HG03039 (cell line): ENCODE measurements around the gene SSTR4.

ENCODE experiments used
- ATAC-seq: cut with Tn5 transposase; IDR thresholded peaks from one replicate; pipeline ENCODE4 v1.9.1; 2021; ENCODE audit warnings: mild to moderate bottlenecking, moderate library complexity; ENCODE audit not compliant: unreplicated experiment

The SSTR4 gene

DNA sequence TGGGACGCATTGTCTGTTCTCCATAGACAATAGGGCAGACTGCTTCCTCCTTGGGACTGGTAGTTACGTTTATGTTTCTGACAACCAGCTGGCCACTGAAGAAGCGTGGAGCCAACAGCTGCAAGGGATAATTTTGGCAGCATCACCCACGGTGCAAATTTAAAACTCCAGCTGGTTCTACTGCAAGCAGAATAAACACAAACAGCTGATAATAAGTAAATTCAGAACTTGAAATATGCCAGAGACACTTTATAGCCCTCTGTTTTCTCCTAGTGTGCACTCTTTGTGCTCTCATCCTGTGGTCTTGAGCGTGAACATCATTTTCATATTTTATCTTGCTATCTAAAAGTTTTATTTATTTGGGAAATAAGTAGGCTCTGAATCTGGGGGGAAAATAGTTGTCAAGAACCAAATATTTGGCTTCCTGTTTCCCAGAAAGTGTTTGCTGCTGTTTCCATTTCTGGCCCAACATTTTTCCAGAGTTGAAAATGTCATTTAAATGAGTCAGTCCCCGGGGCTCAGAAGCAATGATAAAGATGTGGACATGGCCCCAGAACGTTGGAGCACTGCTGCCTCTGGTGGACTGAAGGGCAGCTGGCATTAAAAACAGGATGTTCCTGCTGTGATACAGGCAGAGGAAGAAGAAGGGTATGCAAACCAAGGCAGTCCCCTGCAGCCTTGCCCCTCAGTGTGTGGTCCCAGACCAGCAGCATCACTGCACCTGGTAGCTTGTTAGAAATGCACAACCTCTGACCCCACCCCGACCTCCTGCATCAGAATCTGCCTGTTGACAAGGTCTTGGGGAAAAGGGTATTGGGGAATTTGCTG, 26.8 kb downstream of the SSTR4 start:
- no peak for ATAC-seq

DNA sequence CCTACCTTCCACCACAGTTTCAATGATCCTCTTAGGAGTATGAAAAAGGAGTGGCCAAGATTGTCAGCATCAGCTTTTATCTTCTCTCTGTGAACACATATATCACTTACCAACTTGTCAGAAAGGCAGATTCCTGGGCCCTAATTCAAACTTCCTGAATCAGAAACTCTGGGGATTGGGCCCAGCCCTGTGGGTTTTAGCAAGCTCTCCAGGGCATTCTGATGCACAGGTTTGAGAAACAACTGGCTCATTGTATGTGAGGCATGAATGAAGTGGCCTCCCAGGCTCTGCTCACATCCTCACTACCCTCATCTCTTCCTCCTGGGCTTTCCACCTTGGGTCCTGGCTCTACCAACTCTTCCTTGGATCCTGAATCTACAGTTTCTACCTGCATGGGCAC, 27.5 kb downstream of the SSTR4 start:
- no peak for ATAC-seq

- ATAC-seq: no peak
Observed at GRCh38 chr20:23063168-23063567, 28.1 kb downstream of the SSTR4 start.

GRCh38 chr20:23063581-23063980, 28.5 kb downstream of the SSTR4 start:
- ATAC-seq: no peak

- no peak for ATAC-seq
Observed at GRCh38 chr20:23065266-23066201, 30.4 kb downstream of the SSTR4 start.

DNA sequence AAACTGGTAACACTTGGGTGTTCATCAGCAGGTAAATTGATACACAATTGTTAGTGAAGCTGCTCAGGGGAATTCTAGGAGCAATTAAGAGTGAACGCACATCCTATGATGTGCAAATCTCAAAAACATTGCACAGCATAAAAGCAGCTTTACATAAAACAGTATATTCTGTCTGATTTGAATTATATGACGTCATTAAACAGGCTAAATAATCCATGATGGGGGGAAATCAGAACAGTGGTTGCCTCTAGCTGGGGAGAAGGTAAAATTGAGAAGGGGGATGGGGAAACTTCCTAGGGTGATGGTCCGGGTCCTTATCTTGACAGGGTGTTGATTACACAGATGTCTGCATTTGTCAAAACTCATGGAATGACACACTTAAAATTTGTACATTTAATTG, 31.7 kb downstream of the SSTR4 start:
- no peak for ATAC-seq

GRCh38 chr20:23068283-23068682, 33.2 kb downstream of the SSTR4 start:
- ATAC-seq: no peak

- no peak for ATAC-seq
Observed at GRCh38 chr20:23069108-23069507, 34.0 kb downstream of the SSTR4 start.

- ATAC-seq: no peak
Observed at GRCh38 chr20:23071398-23071797, 36.3 kb downstream of the SSTR4 start.

DNA sequence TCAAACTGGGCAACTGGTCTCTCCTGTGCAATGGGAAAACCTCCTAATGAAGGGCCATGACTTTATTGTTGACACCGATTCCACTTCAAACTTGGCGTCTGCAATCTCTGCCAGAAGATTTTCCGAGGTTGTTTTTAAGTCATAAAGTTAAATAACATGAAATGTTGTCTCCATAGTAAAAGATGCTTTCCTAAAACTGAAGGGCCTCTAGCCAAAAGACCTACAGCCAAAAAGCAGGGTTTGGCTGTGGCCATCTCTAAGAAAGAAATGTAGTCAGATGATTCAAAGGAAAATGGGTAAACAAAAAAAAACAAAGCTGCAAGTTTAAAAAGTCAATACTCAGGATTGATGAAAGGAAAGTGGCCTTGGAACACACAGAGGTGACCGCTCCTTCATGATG, 36.9 kb downstream of the SSTR4 start:
- ATAC-seq: no peak

DNA sequence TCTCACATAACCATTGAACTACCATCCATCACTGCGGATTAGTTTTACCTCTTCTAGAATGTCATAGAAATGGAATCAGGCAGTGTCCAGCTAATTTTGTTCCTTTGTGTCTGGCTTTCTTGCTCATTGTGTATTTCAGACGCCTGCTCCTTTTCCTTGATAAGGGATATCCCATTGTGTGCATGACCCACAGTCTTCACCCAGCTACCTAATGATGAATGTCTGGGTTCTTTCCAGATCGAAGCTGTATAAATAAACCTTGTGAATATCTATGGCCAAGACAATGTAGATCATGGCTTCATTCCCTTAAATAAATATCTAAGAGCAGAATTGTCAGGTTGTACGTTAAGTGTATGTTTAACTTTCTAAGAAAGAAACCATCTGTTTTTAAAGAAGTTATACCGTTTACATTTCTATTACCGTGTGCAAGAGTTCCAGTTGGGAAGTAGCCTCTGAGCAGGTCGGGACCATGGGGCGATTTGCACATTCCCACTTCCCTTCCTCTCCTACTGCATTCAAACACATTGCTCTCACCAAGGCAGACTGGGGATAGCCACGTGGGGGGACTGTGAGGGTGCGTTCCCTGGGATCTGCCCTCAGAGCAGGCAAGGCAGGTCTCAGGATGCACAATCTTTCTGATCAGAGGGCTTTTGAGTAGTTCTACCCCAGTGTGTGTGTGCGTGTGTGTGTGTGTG, 37.9 kb downstream of the SSTR4 start:
- ATAC-seq: no peak

DNA sequence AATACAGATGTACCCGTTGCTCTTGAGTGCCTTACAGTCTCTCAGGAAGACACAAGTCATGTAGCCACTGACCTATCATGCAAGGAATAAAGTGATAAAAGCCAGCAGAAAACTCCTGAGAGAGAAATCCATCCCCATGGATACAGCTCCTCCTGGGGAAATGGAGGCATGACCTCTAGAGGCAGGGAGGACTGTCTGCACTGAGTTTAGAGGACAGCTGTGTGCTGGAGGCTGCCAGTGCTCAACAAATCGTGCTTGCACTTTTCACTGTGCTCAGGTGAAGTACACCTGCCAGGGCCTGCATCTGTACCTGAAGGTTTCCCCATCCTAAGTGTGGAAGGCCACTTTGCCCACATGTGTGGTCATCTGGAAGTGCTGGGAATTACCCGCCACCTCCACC, 38.9 kb downstream of the SSTR4 start:
- ATAC-seq: no peak

DNA sequence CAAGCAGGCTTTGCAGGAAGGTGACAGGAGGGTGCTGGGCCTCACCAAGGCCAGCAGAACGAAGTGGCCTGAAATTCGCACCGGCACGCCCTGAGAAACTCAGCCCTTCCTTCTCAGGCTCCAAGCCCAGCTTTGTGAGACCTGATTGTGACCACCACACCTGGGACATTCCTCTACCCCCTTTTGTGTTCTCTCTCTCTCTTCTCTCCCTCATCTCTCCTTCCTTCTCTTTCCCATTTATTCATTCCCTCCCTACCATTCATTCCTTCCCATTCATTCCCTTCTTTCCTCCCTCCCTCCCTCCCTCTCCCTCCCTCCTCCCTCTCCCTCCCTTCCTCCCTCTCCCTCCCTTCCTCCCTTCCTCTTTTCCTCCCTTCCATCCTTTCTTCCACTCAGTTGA, 42.2 kb downstream of the SSTR4 start:
- ATAC-seq: no peak

DNA sequence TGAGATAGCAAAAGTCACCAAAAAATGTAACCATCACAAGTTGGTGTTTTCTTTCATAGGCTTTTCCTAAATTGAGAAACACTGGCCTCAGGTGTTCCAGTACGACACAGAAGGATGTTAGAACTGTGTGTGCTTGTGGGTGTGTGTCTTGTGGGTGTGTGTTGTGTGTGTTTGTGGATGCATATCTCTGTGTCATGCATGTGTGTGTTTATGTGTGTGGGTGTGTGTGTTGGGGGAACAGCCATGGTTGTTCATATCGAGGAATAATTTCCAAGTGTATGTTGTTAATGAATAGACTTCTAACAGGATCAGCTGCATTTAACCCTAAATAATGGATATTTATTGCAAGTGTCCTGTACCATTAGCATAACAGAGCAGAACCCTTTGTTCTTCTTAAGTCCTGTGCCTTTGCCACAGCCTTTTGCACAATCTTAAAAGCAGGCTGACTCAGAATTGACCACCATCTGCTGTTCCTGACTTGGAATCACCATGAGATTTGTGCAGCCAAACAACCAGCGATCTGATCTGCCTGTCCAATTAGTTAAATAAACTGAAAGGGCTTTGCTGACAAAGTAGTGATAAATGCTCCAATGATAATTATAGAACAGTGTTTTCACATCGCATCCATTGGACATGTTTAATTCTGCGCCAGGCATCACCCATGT, 43.4 kb downstream of the SSTR4 start:
- no peak for ATAC-seq

- no peak for ATAC-seq
Observed at GRCh38 chr20:23079016-23079351, 43.9 kb downstream of the SSTR4 start.

GRCh38 chr20:23079926-23080325, 44.8 kb downstream of the SSTR4 start:
- no peak for ATAC-seq

- no peak for ATAC-seq
Observed at GRCh38 chr20:23080521-23080920, 45.4 kb downstream of the SSTR4 start.

DNA sequence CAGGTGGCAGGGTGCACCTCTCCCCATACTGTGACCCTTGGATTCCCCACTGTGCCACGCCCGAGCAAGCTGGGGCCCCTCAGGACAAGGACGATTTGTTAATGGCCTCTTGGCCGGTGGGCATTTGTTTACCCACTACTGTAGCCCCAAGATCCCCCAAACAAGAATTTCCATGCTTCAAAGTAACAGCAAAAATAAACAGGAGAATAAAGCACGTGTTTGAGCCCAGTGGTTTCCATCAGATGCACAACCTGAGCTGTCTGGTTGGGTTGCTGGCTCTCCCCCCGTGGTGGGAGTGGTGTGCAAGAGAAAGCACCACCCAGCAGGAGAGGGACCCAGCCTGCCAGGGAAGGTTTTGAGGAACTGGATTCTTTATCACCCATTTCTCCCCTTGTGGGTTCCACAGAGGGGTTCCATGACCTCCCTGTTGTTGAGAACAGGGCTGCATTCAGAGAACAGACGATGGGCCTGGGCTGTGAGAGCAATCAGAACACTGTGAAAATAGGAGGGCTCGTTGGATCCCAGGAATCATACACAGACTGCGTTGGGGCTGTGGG, 46.2 kb downstream of the SSTR4 start:
- ATAC-seq: no peak

DNA sequence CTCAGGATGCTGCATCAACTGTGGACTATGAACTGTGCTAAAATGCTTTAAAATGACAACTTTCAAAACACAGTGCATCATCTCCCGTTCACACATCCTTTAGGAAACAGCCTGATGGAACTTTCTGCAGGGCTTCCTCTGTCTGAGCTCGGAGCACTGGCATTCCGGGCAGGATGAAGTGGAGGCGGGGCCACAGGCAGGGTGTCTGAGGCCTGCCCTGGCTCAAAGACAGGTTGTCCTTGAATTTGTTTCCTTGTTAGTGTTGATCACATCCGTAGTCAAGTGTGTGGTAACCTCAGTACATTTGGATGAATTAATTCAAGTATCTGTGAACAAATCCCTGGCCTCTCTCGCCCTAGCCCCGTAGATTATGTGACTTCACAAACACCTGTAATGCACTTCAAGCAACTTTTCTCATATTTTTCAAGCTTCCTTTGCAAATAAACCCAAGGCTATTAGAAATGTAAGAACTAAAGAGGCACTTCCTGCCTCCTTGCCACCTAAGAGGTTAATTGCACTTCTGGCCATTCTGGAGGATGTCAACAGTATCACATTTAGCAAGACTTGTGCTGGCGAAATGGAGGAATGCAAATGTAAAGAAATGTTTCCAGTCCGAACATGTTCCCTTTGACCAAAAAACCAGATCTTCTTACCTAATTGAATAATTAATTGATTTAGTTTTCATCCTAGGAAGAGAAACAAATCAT, 47.9 kb downstream of the SSTR4 start:
- ATAC-seq: no peak
